Measurements from ENCODE around the gene LAG3. TPM values are rescaled to one million over a fixed set of nuclear protein-coding genes. Genes with fewer than 3 reads are reported as not detected.

Gene LAG3
- polyA plus RNA-seq, 4 donors = 1.6 to 1.9 (median 1.7) TPM

DNA sequence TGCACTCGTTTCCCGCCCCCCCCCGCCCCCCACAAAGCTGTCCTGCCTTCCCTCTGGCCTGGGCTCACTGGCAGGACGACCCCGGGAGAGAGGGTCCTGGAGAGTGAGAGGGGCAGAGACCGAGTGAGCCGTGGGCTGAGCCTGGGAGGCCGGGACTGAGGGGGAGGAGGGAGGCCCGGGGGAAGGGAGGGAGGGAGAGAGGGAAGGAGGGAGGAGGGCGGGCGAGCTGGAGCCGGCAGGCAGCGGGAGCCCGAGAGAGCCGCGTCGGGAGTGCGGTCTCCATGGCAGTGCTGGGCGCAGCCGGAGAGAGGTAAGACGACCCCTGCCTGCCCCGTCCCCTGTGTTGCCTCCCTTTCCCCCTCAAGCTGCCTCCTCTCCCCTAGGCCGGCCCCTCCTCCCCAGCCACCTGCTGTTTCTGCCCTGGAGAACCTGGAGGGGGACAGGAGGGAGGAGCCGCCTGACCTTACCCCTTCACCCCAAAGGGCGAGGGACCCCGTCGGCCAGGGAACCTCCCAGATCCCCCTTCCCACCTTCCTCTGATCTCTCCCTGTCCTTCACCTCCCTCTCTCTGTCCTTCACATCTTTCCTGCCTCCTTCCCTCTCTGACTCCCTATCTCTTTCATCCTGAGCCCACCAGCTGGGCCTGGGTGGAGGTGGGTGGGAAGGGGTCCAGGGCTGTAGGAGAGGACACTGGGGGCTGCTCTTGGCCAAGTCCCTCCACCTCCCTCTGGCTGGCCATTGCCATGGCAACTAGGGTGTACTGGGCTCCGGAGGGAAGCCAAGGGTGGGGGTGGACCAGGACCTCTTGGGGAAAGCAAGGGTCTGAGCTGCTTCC is 49.5 kb downstream of the LAG3 start, which contains the start of gene GPR162:
Gene GPR162 (plus strand): TSS at position 231 of the 835 bp plus-strand sequence. CDS start 2,078 bp downstream, outside the sequence.
- peak in 3 of 4 donors; percentile 71 to 78 (median 74) for DNase-seq (ENCODE audit: low read depth in 4 of 4, low spot score in 3 of 4)

DNA sequence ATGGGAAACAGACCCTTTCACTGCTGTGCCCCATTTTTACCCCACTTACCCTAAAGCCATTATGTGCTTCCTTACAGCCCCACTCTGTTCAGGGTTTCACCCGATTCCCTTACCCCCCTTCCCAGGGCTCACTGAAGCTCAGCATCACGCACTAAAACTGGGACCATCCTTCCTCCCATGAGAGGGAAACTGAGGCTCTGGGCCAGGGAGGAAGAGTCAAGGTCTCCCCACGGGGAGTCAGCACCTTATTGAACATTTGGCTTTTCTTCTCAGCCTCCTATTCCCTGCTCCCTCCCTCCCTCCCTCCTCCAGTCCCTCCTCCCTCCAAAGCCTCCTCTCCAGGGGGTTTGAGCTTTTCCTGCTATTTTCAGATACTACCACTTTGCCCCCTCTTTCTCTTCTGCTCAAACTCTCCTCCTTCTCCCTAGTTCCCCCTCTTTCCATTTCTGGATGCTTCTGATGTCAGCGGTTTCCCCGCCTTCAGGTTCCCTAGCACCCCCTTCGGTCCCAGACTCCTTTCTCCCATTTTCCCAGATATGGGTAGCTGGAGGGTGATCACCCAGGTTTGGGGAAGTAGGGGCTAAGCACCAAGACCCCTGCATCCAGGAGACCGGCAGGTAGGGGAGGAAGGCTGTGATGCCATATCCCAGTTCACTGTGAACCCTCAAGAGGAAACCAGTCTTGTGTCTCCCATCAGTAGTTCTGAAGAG is 50.3 kb downstream of the LAG3 start:
- DNase-seq (ENCODE audit: low read depth in 4 of 4, low spot score in 3 of 4) = no peak

DNA sequence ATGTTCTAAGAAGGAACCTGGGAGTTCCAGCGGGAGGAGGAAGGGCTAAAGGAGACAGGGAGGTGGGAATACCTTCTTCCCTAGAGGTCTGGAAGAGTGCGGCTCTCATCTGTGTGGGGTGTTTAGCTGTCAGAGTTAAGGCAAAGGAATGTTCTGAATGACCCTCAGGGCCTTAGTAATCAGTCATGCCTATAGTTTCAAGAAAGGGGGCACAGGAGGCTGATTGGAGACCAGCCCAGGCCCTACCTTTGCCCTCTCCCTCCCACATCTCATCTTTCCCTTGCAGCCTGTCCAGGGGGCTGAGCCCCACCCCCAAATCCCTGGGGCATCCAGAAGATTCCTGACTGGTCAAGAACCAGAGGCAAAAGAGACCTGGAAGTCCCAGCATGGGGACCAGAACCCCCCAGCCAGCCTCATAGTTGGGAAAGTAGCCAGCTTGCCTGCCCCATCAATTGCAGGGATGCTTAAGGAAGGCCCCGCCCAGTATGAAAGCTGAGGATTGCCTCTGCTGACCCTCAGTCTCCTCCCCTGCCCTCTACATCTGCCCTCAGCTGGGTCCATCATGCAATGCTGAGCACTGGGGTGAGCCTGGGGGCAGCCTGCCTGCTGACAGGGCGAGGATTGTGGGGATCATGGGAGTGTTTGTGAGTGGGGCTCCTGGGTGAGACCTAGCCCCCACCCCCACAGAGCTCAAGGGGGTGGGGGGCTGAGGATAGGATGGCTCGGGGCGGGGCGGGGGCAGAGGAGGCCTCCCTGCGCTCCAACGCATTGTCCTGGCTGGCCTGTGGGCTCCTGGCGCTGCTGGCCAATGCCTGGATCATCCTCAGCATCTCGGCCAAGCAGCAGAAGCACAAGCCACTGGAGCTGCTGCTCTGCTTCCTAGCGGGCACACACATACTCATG is 51.1 kb downstream of the LAG3 start:
- DNase-seq (ENCODE audit: low read depth in 4 of 4, low spot score in 3 of 4) = no peak

DNA sequence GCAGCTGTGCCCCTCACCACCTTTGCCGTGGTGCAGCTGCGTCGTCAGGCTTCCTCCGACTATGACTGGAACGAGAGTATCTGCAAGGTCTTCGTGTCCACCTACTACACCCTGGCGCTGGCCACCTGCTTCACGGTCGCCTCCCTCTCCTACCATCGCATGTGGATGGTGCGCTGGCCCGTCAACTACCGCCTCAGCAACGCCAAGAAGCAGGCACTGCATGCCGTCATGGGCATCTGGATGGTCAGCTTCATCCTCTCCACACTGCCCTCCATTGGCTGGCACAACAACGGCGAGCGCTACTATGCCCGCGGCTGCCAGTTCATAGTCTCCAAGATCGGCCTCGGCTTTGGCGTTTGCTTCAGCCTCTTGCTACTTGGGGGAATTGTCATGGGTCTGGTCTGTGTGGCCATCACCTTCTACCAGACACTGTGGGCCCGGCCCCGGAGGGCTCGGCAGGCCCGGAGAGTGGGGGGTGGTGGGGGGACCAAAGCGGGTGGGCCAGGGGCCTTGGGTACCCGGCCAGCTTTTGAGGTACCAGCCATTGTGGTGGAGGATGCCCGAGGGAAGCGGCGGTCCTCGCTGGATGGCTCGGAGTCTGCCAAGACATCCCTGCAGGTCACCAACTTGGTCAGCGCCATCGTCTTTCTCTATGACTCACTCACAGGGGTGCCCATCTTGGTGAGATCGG is 51.9 kb downstream of the LAG3 start:
- no peak for DNase-seq (ENCODE audit: low read depth in 4 of 4, low spot score in 3 of 4)

- DNase-seq (ENCODE audit: low read depth in 4 of 4, low spot score in 3 of 4) = no peak
These were observed 52.6 kb downstream of the LAG3 start for GRCh38 chr12:6824901-6825381.

GRCh38 chr12:6825398-6826124 is 53.2 kb downstream of the LAG3 start:
- peak; percentile 77 to 86 (median 80) for DNase-seq (ENCODE audit: low read depth in 4 of 4, low spot score in 3 of 4)

DNA sequence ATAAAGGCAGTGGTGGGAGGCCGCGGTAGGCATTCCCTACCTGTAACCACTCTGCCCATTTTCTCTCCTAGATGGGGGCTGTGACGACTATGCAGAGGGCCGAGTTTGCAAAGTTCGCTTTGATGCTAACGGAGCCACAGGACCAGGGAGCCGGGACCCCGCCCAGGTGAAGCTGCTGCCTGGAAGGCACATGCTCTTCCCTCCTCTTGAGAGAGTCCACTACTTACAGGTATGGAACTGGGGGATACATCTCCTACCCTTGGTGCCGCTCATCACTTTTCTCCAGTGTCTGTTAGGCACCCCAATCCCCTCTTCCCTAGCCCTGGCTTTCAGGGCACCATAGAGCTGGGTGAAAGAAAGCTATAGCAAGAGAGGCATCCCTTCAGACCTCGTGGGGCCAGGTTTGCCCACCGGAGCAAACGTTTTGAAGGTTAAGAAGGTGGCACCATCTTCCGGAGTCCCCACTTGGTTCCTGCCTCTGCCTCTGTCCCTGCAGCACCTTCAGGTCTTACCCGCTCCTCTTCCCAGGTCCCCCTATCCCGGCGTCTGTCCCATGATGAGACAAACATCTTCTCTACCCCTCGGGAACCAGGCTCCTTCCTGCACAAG is 53.9 kb downstream of the LAG3 start:
- DNase-seq (ENCODE audit: low read depth in 4 of 4, low spot score in 3 of 4) = no peak

DNA sequence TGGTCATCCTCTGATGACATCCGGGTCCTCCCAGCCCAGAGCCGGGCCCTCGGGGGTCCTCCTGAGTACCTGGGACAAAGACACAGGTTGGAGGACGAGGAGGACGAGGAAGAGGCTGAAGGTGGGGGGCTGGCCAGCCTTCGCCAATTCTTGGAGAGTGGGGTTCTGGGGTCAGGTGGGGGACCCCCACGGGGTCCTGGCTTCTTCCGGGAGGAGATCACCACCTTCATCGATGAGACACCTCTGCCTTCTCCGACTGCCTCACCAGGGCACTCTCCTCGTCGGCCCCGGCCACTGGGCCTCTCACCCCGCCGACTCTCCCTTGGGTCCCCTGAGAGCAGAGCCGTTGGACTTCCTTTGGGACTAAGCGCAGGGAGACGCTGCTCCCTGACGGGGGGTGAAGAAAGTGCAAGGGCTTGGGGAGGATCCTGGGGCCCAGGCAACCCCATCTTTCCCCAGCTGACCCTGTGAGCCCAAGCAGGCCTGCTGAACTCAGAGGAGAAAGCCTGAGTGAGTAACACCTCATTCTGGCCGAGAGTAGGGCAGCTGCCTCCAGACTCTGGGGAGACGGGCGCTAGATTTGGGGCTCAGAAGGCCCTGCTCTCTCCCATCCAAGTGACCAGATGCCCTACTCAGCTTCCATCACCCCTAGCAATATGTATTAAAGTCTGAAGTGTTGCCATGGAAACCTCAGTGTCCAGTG is 54.6 kb downstream of the LAG3 start:
- no peak for DNase-seq (ENCODE audit: low read depth in 4 of 4, low spot score in 3 of 4)

DNA sequence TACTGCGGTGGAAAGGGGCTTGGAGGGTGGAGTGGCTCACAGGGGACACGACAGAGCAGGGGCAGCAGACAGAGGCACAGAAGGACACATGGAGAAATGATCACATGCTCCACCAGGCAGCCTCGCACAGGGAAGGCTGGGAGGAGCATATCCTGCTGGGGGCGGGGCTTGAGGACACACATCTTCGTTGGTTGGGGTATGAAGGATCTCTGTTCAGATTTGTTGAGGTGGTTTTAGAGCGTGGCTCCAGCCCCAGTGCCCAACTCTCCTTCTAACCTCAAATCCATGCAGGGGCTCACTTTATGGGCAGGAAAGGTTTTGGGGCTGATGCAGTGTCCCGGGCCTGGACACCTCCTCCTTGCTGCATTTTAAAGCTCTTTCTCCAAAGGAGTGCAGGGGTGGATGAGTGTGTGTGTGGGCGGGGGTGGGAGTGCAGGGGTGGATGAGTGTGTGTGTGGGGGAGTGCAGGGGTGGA is 55.2 kb downstream of the LAG3 start:
- peak in 1 of 4 donors; percentile 77 for DNase-seq (ENCODE audit: low read depth in 4 of 4, low spot score in 3 of 4)

Other genes starting within 250 kb of the LAG3 start
- gene GAPDH, start 238.0 kb upstream of the LAG3 start, polyA plus RNA-seq (ENCODE audit: insufficient read length in 4 of 4) = 1,000 to 10,000 TPM; 1,811 to 2,323 (median 1,879) TPM
- 10 to 100 TPM; 12.1 to 16.5 (median 14.0) TPM for gene IFFO1, start 216.5 kb upstream of the LAG3 start, polyA plus RNA-seq (ENCODE audit: insufficient read length in 4 of 4)
- 10 to 100 TPM; 22.8 to 26.9 (median 23.9) TPM for gene NOP2, start 204.2 kb upstream of the LAG3 start, polyA plus RNA-seq (ENCODE audit: insufficient read length in 4 of 4)
- gene CHD4, start 165.1 kb upstream of the LAG3 start, polyA plus RNA-seq (ENCODE audit: insufficient read length in 4 of 4) = 100 to 1,000 TPM; 267 to 304 (median 280) TPM
- gene LPAR5, start 136.6 kb upstream of the LAG3 start, polyA plus RNA-seq (ENCODE audit: insufficient read length in 4 of 4) = 1 to 10 TPM; 1.0 to 1.8 (median 1.4) TPM
- gene ACRBP, start 125.1 kb upstream of the LAG3 start, polyA plus RNA-seq (ENCODE audit: insufficient read length in 4 of 4) = 1 to 10 TPM; 4.2 to 6.9 (median 5.6) TPM
- 100 to 1,000 TPM; 117 to 136 (median 120) TPM for gene ING4, start 109.4 kb upstream of the LAG3 start, polyA plus RNA-seq (ENCODE audit: insufficient read length in 4 of 4)
- gene ZNF384, start 83.1 kb upstream of the LAG3 start, polyA plus RNA-seq (ENCODE audit: insufficient read length in 4 of 4) = 10 to 100 TPM; 75.9 to 87.8 (median 84.9) TPM
- 10 to 100 TPM; 11.2 to 16.7 (median 11.3) TPM for gene PIANP, start 71.7 kb upstream of the LAG3 start, polyA plus RNA-seq (ENCODE audit: insufficient read length in 4 of 4)
- 10 to 100 TPM; 66.4 to 74.5 (median 69.6) TPM for gene COPS7A, start 48.5 kb upstream of the LAG3 start, polyA plus RNA-seq (ENCODE audit: insufficient read length in 4 of 4)
- gene MLF2, start 19.4 kb upstream of the LAG3 start, polyA plus RNA-seq (ENCODE audit: insufficient read length in 4 of 4) = 100 to 1,000 TPM; 205 to 257 (median 211) TPM
- 100 to 1,000 TPM; 540 to 611 (median 577) TPM for gene PTMS, start 6.2 kb upstream of the LAG3 start, polyA plus RNA-seq (ENCODE audit: insufficient read length in 4 of 4)
- gene CD4, start 17.0 kb downstream of the LAG3 start, polyA plus RNA-seq (ENCODE audit: insufficient read length in 4 of 4) = 10 to 100 TPM; 29.9 to 33.8 (median 31.2) TPM
- gene GPR162, start 49.3 kb downstream of the LAG3 start, polyA plus RNA-seq (ENCODE audit: insufficient read length in 4 of 4) = 10 to 100 TPM; 24.6 to 41.9 (median 29.4) TPM
- gene P3H3, start 55.9 kb downstream of the LAG3 start, polyA plus RNA-seq (ENCODE audit: insufficient read length in 4 of 4) = 10 to 100 TPM; 24.5 to 37.1 (median 29.3) TPM
- gene GNB3, start 68.4 kb downstream of the LAG3 start, polyA plus RNA-seq (ENCODE audit: insufficient read length in 4 of 4) = 1 to 10 TPM; 5.0 to 7.5 (median 5.5) TPM
- gene CDCA3, start 78.8 kb downstream of the LAG3 start, polyA plus RNA-seq (ENCODE audit: insufficient read length in 4 of 4) = 10 to 100 TPM; 25.2 to 26.9 (median 25.8) TPM
- 10 to 100 TPM; 56.5 to 71.2 (median 61.1) TPM for gene USP5, start 79.6 kb downstream of the LAG3 start, polyA plus RNA-seq (ENCODE audit: insufficient read length in 4 of 4)
- 100 to 1,000 TPM; 570 to 637 (median 589) TPM for gene TPI1, start 95.0 kb downstream of the LAG3 start, polyA plus RNA-seq (ENCODE audit: insufficient read length in 4 of 4)
- 10 to 100 TPM; 10.1 to 15.0 (median 11.8) TPM for gene SPSB2, start 100.8 kb downstream of the LAG3 start, polyA plus RNA-seq (ENCODE audit: insufficient read length in 4 of 4)
- gene LRRC23, start 132.3 kb downstream of the LAG3 start, polyA plus RNA-seq (ENCODE audit: insufficient read length in 4 of 4) = 10 to 100 TPM; 15.0 to 20.1 (median 17.8) TPM
- gene ENO2, start 142.1 kb downstream of the LAG3 start, polyA plus RNA-seq (ENCODE audit: insufficient read length in 4 of 4) = 10 to 100 TPM; 12.1 to 15.7 (median 13.0) TPM
- 100 to 1,000 TPM; 103 to 136 (median 119) TPM for gene ATN1, start 155.4 kb downstream of the LAG3 start, polyA plus RNA-seq (ENCODE audit: insufficient read length in 4 of 4)
- gene RNU7-1, start 171.3 kb downstream of the LAG3 start, polyA plus RNA-seq (ENCODE audit: insufficient read length in 4 of 4) = 10 to 100 TPM in 1 of 4 donors, 1 to 10 TPM in 1, not detected in 2; 3.8 to 10.0 TPM
- gene C12orf57, start 171.5 kb downstream of the LAG3 start, polyA plus RNA-seq (ENCODE audit: insufficient read length in 4 of 4) = 100 to 1,000 TPM; 124 to 184 (median 147) TPM
- 10 to 100 TPM; 19.1 to 22.4 (median 20.9) TPM for gene PTPN6, start 178.8 kb downstream of the LAG3 start, polyA plus RNA-seq (ENCODE audit: insufficient read length in 4 of 4)
- gene PHB2, start 198.1 kb downstream of the LAG3 start, polyA plus RNA-seq (ENCODE audit: insufficient read length in 4 of 4) = 100 to 1,000 TPM; 243 to 308 (median 261) TPM
- 10 to 100 TPM; 40.1 to 48.4 (median 46.1) TPM for gene EMG1, start 198.4 kb downstream of the LAG3 start, polyA plus RNA-seq (ENCODE audit: insufficient read length in 4 of 4)
- 10 to 100 TPM; 57.4 to 71.3 (median 66.8) TPM for gene LPCAT3, start 246.0 kb downstream of the LAG3 start, polyA plus RNA-seq (ENCODE audit: insufficient read length in 4 of 4)

All from right renal pelvis (tissue), 4 donors.